Adipocyte (in vitro differentiated cells): Measurements from ENCODE around the gene SCPEP1.

ENCODE experiments used
- DNase-seq: peaks from one replicate; pipeline ENCODE4 v3.0.0-alpha.2; 2015; ENCODE audit warnings: low read depth
- H3K27me3 ChIP-seq: replicated peaks from 2 replicates; pipeline ENCODE4 v1.7.0; 2013; ENCODE audit warnings: mild to moderate bottlenecking, low read length, moderate library complexity; ENCODE audit not compliant: control insufficient read depth, insufficient read depth
- H3K36me3 ChIP-seq: 2 replicates; pipeline ENCODE4 v1.7.0; 2013; ENCODE audit warnings: low read length, mild to moderate bottlenecking, moderate library complexity; ENCODE audit not compliant: control insufficient read depth, insufficient read depth, severe bottlenecking
- H3K4me1 ChIP-seq: 2 replicates; pipeline ENCODE4 v1.7.0; 2013; ENCODE audit warnings: mild to moderate bottlenecking, low read length, moderate library complexity; ENCODE audit not compliant: control insufficient read depth, insufficient read depth
- H3K4me3 ChIP-seq: 2 replicates; pipeline ENCODE4 v1.7.0; 2013; ENCODE audit warnings: mild to moderate bottlenecking, low read length, moderate library complexity
- H3K9ac ChIP-seq: 2 replicates; pipeline ENCODE4 v1.7.0; 2013; ENCODE audit warnings: mild to moderate bottlenecking, low read length, moderate library complexity
- H3K9me3 ChIP-seq: 2 replicates; pipeline ENCODE4 v1.7.0; 2013; ENCODE audit warnings: mild to moderate bottlenecking, low read length, moderate library complexity; ENCODE audit not compliant: control insufficient read depth

The SCPEP1 gene

DNA sequence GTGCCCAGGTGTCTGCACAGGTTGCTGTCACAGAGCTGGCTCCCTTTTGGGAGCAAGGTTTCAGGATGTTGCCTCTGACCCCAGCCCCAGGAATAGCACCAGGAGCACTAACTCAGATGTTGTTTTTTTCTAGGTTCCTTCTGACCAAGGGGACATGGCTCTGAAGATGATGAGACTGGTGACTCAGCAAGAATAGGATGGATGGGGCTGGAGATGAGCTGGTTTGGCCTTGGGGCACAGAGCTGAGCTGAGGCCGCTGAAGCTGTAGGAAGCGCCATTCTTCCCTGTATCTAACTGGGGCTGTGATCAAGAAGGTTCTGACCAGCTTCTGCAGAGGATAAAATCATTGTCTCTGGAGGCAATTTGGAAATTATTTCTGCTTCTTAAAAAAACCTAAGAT lies 28.1 kb downstream of the SCPEP1 start:
- Histone ChIP-seq H3K4me1 (no peaks in the 10 kb centered on the region), H3K27me3 (peaks cover 4% of the 10 kb centered on the region), H3K4me3 (no peak overlapping the region), H3K36me3 (peaks cover 48% of the 10 kb centered on the region), H3K9ac (no peak overlapping the region), H3K9me3 (no peaks in the 10 kb centered on the region)
- DNase-seq, result no peak

DNA sequence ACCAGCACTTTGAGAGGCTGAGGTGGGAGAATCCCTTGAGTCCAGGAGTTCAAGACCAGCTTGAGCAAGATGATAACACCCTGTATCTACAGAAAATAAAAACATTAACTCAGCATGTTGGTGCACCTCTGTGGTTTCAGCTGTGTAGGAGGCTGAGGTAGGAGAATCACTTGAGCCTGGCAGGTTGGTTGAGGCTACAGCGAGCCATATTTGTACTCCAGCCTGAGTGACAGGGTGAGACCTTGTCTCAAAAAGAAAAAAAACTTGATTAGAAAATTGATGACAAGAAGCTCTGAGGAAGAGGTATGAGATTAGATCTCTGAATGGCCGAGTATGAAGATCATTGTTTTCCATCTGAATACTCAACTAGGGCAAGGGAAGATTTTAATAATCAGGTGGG lies 31.0 kb downstream of the SCPEP1 start:
- H3K27me3 ChIP-seq, result peaks cover 7% of the 10 kb centered on the region
- H3K4me3 ChIP-seq, result no peak overlapping the region
- H3K4me1 ChIP-seq, result no peaks in the 10 kb centered on the region
- H3K9me3 ChIP-seq, result peaks cover 2% of the 10 kb centered on the region
- peaks cover 22% of the 10 kb centered on the region for H3K36me3 ChIP-seq
- DNase-seq, result no peak
- no peak overlapping the region for H3K9ac ChIP-seq

DNA sequence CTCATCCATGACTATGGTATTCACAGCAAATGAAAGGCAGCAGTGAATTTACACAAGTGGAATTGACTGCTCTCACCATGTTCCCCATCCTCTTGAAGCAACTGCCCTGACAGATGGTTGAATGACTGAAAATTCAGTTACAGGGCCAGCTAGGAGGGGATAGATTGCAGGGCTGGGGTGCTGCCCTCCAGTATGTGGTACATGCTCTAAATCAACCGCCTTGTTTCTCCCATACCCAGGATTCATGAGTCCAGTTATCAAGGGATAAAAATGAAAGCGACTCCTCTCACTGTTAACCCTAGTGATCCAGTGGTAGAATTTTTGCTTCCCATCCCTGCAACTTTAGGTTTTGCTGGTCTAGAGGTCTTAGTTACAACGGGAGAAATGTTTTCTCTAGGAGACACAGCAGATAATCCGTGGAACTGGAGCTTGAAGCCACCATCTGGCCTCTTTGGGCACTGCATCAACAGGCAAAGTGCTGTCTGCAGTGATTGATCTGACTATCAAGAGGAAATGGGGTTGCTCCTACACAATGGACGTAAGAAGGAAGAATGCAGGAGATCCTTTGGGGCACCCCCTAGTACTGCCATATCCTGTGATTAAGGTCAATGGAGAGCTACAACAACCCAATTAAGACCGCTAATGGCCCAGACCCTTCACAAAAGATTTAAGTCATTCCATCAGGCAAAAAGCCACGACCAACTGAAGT lies 32.0 kb downstream of the SCPEP1 start:
- H3K9ac ChIP-seq, result no peak overlapping the region
- peak; percentile 67 for DNase-seq
- H3K4me1 ChIP-seq, result no peaks in the 10 kb centered on the region
- peaks cover 2% of the 10 kb centered on the region for H3K9me3 ChIP-seq
- H3K27me3 ChIP-seq, result peaks cover 7% of the 10 kb centered on the region
- peaks cover 16% of the 10 kb centered on the region for H3K36me3 ChIP-seq
- no peak overlapping the region for H3K4me3 ChIP-seq

- no peak for DNase-seq
- Histone ChIP-seq H3K27me3 (peaks cover 7% of the 10 kb centered on the region), H3K9me3 (peaks cover 2% of the 10 kb centered on the region), H3K4me1 (no peaks in the 10 kb centered on the region), H3K36me3 (peaks cover 13% of the 10 kb centered on the region), H3K9ac (no peak overlapping the region), H3K4me3 (no peak overlapping the region)
Measured at GRCh38 chr17:57010487-57010886, 32.6 kb downstream of the SCPEP1 start.

DNA sequence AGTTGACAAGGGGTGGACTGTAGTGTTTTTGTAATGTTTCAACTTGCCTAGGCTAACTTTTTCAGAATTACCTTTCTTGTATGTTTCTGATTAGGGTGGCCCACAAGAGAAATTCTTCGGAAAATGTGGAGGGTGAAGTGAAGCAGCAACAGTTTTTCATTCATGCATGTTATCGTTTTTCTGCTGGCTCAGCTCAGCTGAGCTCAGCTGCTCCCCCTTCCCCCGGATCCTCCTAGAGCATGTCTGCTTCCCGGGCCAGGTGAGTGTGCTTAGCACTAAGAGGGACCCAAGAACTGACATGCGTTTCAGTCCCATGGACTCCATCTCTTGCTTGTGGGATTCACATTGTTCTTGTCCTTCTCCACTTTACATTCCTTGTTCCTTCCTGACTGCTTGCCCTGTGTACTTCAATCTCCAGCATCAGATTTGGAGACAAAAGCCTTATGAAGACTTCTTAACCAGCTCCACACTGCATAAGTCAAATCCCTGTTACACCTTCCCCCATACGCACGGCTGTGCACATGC lies 33.6 kb downstream of the SCPEP1 start:
- Histone ChIP-seq H3K9ac (no peak overlapping the region), H3K27me3 (peaks cover 10% of the 10 kb centered on the region), H3K4me3 (no peak overlapping the region), H3K4me1 (no peaks in the 10 kb centered on the region), H3K36me3 (peaks cover 5% of the 10 kb centered on the region), H3K9me3 (peaks cover 2% of the 10 kb centered on the region)
- DNase-seq, result no peak

GRCh38 chr17:57016071-57016763 lies 38.3 kb downstream of the SCPEP1 start:
- Histone ChIP-seq H3K9me3 (peaks cover 2% of the 10 kb centered on the region), H3K4me3 (no peak overlapping the region), H3K27me3 (peaks cover 16% of the 10 kb centered on the region), H3K4me1 (no peaks in the 10 kb centered on the region), H3K9ac (no peak overlapping the region), H3K36me3 (no peaks in the 10 kb centered on the region)
- DNase-seq, result no peak

GRCh38 chr17:57016764-57017116 lies 38.8 kb downstream of the SCPEP1 start:
- Histone ChIP-seq H3K9ac (no peak overlapping the region), H3K4me1 (no peaks in the 10 kb centered on the region), H3K4me3 (no peak overlapping the region), H3K9me3 (no peaks in the 10 kb centered on the region), H3K27me3 (peaks cover 17% of the 10 kb centered on the region), H3K36me3 (no peaks in the 10 kb centered on the region)
- no peak for DNase-seq

DNA sequence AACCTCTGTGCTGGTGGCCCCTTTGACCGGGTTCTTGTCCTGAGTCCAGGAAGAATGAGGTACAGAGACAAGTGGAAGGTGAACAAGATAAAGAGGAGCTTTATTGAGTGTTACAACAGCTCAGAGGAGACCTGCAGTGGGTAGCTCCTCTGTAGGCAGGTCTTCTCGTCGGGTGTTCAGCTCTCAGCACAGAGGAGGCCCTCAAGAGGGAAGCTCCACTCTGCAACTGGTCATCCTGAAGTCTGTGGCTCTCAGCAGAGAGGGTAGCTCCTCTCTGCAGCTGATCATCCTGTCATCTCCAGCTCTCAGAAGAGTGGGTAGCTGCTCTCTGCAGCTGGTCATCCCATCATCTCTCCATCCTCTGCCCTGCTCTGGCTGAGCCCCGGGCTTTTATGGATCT lies 39.7 kb downstream of the SCPEP1 start:
- Histone ChIP-seq H3K27me3 (peaks cover 17% of the 10 kb centered on the region), H3K9ac (no peak overlapping the region), H3K9me3 (no peaks in the 10 kb centered on the region), H3K4me3 (no peak overlapping the region), H3K4me1 (no peaks in the 10 kb centered on the region), H3K36me3 (no peaks in the 10 kb centered on the region)
- no peak for DNase-seq

DNA sequence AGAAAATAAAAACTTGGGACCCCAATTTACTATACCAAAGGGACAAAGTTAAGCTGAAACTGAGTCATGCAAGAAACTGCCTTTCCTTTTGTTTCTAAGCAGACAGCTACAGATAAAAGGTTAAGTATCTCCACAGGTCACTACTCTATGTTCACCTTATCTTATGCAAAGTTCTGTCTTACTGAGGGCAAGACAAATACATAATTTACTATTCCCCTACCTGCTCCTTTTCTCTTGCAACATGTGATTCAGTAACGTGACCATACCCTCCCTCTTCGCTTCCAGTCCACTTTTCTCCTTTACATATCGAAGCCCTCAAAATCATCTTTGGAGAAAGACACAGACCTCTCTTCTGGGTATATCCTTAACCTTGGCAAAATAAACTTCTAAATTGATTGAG lies 42.3 kb downstream of the SCPEP1 start:
- Histone ChIP-seq H3K9ac (no peak overlapping the region), H3K27me3 (peaks cover 17% of the 10 kb centered on the region), H3K4me1 (no peaks in the 10 kb centered on the region), H3K9me3 (no peaks in the 10 kb centered on the region), H3K4me3 (no peak overlapping the region), H3K36me3 (no peaks in the 10 kb centered on the region)
- no peak for DNase-seq

DNA sequence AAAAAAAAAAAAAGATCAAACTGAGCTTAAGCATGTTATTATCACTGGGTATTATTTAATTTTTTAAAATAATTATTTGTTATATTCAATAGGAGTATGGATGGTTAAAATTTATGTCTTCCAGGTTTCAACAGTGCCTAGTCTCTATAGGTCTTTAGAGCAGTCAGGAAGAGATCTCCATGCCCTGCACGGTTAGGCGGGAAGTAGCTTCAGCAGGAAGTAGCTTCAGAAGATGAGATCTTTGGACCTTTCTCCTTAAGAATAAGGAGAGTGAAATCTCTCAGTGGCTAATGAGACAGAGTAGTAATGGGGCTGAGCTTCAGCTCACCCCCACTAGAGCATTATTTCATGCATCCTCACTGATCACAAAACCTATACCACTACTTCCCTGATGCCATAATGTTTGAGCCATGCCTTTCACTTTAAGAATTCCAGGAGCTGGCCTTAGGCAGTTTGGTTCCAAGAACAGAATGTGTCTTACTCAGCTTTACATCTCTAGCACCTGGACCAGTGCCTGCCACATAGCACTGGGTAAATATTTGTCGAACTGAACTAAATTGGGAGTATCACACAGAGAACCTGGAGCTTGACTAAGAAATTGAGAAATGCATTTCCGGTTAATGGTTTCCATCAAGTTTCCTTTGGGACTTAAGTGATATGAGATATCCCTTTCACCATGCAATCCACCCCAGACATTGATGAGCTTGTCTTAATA lies 43.5 kb downstream of the SCPEP1 start:
- no peak overlapping the region for H3K4me3 ChIP-seq
- DNase-seq, result no peak

DNA sequence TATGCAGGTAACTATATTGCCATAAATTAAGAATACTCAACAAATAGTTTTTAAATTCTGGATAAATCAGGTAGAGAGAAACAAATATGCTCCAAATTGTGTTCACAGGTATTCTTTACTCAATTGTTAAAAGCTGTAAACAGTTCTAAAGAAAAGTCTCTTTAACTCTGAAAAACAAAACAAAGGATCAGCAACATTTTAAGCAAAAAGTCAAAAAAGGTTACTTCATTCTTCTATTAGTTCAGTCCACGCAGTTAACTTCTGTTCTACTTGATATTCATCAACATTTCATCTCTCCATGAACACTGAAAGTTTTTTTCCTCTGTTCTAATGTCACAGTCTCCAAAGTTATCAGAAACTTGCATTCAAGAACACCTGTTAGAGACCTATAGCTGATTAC lies 47.9 kb downstream of the SCPEP1 start:
- DNase-seq, result no peak
- H3K36me3 ChIP-seq, result no peaks in the 10 kb centered on the region
- peaks cover 18% of the 10 kb centered on the region for H3K9me3 ChIP-seq
- H3K9ac ChIP-seq, result no peak overlapping the region
- peaks cover 5% of the 10 kb centered on the region for H3K27me3 ChIP-seq
- no peaks in the 10 kb centered on the region for H3K4me1 ChIP-seq
- no peak overlapping the region for H3K4me3 ChIP-seq

More for the DNA sequence above, 43.5 kb downstream of the SCPEP1 start:
- no peaks in the 10 kb centered on the region for H3K4me1 ChIP-seq
- H3K9me3 ChIP-seq, result peaks cover 6% of the 10 kb centered on the region
- no peaks in the 10 kb centered on the region for H3K36me3 ChIP-seq
- H3K9ac ChIP-seq, result no peak overlapping the region
- H3K27me3 ChIP-seq, result peaks cover 15% of the 10 kb centered on the region
